Daoy (cell line): Measurements from ENCODE around the gene TIMM50. TPM values are rescaled to one million over a fixed set of nuclear protein-coding genes. Genes with fewer than 3 reads are reported as not detected.
A peak's percentile ranks its signal among the peaks of the same experiment; 100 is the strongest.
"Not testable (repeated sequence)": the region's sequence is repeated elsewhere in the genome, so short reads cannot be mapped to it uniquely, and the experiment has no call there.

Experiments
- DNase-seq: peaks from one replicate; pipeline ENCODE4 v3.0.0-alpha.2; 2015; ENCODE audit warnings: low read depth
- total RNA-seq: library from RNA; depleted of rRNA; stranded (reverse); fragments of >200 nt; shearing (Covaris generic); gene quantifications from 2 replicates; pipeline ENCODE4 v1.2.3, GENCODE V29; 2014; rRNA removed

TIMM50 gene
- 108 and 116 TPM in 2 replicates for total RNA-seq

DNA sequence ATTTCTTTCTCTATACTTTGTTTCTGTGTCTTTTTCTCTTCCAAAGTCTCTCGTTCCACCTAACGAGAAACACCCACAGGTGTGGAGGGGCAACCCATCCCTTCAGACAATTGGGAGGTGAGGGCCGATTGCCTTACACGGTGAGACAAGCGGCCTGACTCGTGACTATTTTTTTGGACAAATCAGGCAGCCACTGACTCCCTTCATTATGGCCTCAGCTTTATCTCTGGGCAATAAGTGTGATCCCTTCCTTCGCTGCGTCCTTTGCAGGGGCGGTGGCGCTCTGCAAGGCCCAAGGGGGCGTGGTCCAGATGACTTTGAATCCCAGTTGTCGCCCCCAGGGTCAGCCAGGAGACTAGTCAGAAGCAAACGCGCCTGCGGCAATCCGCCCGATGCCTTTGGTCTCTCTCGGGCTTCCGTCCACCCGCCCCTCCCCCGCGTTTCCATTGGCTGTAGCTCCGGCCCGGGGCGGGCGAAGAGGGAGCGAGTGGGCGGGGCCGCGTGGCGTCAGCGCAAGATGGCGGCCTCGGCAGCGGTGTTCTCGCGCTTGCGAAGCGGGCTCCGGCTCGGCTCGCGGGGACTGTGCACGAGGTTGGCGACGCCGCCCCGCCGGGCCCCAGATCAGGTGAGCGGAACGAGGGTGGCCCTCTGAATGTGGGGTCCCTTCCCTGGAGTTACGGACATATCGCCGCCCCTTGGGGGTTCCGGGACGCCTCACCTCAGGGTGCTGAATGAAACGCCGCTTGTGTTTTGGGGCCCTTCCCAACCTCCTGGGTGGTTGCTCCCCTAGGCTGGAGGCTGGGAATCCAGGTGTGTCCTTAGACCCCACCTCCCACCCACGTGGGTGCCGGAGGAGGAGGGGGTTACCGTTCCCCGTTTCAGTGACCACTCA, at the start of gene TIMM50:
TIMM50 (plus strand) TSS at position 502 of the 892 bp plus-strand sequence; CDS start at position 518, 16 bp downstream.
- DNase-seq: peak; percentile 97

DNA sequence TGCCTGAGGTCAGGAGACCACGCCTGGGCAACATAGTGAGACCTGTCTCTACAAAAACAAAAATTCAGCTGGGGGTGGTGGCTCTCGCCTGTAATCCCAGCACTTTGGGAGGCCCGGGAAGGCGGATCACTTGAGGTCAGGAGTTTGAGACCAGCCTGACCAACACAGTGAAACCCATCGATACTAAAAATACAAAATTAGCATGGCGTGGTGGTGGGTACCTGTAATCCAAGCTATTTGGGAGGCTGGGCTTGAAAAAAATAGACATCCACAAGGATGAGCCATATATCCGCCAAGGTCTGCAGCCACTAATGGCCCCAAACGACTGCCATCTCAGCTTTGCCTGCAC, 48.0 kb upstream of the TIMM50 start:
- DNase-seq: no peak

DNA sequence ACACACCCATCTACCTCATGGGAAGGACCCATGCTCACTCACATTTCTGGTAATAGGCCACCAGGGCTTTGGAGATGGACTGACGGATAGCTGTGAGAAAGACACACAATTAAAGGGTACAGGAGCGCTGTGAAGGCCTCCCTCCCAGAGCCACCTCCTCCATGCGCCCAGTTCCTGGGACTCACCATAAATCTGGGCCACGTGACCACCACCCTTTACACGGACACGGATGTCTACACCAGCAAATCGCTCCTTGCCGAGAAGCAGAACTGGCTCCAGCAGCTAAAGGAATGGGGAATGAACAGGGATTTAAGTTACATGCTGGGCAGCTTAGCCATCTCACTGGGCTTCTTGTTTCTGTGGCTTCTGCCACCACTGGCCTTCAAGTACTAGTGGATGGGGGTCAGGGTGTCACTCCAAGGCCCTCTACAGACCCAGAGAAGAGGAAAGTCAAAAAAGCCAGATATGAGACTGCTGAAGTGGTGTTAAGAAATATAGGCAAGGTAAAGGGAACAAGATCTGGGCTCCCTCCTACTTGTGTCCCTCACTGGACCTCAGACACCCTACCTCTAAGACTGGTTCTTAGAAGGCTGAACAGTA, 47.1 kb upstream of the TIMM50 start:
- DNase-seq: no peak

DNA sequence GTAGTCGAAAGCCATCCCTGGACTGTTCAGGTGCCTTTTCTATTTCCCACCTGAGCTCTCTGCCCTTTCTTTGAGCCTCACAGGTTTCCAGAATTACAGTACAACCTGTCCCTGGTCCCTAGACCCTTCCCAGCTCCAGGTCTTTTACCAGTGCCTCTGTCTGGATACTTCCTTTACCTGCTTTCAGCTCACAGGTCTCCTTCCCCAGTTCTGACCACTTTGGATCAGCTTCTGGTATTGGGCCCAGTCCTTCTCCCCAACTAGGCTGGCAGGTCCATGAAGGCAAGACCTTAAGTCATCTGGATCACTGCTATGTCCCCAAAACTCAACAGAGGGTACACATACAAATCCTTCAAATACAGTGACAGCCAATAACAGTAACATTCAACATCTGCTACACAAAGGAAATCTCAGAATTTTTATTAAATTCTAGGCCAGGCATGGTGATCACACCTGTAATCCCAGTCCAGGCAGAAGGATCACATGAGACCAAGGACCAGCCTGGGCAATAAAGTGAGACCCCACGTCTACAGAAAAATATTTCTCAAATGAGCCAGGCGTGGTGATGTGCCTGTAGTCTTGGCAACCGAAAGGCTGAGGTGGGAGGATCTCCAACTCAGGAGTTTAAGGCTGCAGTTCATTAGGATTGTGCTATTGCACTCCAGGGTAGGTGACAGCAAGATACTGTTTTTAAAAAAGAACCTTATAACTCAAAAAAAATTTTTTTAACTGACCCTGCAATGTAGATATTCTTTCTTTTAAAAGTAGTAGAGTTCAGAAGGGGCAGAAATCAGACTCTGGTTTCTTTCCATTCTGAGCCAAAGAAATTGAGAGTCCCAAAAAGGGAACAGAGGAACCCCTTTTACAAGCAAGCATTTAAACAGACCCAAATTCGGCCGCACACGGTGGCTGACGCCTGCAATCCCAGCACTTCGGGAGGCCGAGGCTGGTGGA, 46.2 kb upstream of the TIMM50 start:
- no peak for DNase-seq

DNA sequence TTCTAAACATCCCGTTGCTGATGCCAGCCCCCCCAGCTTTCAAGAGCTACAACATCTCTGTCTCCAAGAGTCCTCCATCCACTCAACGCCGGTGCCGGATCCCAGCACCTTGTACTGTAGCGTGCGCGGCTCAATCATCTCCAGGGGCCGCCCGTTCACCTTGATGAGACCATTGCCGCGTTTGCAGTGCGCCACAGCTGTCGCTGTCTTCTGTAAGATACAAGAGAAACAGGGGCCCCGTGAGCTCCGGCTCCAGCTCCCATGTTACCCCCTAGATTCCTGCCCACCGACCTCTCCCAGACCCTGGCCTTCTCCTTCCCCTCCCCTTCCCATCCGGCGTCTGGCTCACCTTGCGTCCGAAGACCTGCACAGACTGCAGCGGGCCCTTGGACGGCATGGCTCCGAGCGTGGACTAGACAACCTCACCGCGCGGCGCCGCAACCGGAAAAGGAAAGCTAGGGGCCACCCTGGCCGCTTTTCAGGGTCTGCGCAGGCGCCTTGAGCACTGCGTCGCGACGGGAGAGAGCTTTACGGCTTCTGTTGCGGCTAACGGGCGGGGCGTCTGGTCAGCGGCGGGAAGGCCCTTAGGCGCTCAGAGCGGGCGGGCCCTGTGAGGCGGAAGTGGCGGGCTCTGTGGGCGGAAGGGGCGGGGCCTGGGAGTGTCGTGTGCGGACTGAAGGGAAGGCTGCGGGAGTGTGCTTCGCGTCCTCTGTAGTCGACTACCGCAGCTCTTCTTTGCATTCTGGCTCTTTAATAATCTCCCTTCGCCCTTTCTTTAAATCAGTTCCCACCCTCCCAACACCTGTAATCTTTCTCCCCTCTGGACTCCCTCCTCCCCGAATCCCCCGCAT, 44.9 kb upstream of the TIMM50 start, which contains the start of gene RPS16:
RPS16 (minus strand) TSS at position 451 of the 851 bp plus-strand sequence; CDS start at position 397, 54 bp downstream.
- DNase-seq: peak; percentile 100

DNA sequence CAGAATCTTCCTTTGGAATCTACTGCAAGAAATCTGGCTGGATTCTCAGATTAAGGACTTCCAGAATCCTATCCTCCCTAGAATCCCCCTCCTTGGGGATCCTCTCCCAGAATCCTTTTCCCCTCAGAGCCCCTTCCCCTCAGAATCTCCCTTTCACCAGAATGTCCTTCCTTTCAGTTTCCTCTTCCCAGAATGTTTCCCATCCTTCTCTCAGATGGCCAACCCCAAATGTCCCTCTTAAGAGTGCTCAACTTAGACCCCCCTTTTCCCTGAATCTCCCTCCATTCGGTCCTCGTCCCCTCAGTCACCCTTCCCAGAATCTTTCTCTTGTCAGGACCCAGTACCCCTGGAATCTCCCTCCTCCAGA, 44.3 kb upstream of the TIMM50 start:
- DNase-seq: no peak

DNA sequence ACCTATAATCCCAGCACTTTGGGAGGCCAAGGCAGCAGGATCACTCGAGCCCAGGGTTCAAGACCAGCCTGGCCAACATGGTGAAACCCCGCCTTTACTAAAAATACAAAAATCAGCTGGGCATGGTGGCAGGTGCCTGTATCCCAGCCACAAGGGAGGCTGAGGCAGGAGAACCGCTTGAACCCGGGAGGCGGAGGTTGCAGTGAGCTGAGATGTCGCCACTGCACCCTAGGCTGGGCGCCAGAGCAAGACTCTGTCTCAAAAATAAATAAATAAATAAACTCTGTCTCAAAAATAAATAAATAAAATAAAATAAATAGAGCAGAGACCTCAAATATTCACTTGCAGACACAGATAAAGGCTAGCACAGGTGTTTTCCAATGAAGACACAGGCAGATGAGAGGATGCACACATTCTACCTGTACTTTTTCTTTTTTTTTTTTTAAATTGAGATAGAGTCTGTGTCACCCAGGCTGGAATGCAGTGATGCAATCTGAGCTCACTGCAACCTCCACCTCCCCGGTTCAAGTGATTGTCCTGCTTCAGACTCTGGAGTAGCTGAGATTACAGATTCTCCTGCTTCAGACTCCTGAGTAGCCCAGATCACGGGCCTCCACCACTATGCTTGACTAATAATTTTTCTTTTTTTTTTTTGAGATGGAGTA, 42.2 kb upstream of the TIMM50 start:
- peak; percentile 69 for DNase-seq

DNA sequence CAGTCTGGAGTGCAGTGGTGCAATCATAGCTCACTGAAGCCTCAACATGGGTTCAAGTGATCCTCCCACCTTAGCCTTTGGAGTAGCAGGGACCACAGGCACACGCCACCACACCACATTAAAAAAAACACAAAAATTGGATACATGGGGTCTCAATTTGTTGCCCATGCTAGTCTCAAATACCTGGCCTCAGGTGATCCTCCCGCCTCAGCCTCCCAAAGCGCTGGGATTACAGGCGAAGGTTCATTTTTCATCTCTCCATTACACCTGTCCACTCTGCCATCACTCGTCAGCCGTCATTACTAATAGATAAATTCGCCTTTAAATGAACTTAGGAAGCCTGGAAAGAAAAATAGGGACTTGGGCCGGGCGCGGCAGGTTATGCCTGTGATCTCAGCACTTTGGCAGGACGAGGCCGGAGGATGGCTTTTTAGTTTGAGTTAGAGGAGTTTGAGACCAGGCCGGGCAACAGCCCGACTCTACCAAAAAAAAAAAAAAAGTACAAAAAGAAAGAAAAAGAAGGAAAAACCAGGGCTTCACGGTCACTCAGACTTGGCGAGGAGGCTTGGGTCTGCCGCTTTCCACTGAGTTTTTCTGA, 35.9 kb upstream of the TIMM50 start:
- DNase-seq: peak; percentile 19

DNA sequence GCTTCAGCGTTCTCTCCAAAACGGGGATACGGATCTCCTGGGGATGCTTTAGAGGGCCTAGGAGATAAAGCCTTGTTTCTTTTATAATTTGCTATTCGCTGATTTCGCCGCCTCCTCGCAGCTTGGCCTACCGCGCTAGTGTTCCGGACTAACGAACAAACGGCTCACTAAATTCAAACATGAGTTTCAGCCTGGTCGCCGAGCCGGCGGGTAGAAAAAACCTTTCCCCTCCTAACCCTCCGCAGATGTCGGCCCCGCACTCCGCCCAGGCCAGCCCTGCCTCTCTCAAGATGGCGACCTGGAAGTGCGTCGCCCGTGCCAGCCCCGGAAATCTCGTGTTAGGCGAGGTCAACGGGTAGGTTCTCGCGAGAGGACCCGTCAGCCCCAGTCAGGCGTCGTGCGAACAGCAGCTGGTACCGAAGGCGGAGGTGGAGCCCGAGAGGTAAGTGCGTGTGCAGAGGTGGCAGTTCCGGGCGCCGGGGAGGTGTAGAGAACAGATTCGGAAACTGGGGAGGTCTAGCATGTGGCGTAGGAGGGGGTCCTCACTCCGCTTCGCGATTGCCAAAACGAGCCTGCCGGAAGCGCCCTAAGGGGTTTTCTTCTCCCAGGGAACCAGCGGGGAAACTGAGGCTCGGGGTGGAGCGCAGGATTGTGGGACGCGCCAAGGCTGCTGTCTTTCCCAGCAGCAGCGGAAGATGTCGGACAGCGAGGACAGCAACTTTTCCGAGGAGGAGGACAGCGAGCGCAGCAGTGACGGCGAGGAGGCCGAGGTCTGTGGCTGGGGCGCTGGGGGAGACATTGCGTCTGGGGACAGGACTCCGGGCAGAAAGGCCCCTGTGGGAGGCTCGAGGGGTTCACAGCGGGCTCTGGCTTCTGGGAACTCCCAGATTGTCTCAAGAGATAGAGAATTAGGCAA, 35.2 kb upstream of the TIMM50 start, which contains the start of gene SUPT5H:
SUPT5H (plus strand) TSS at position 387 of the 916 bp plus-strand sequence; CDS start at position 696, 309 bp downstream.
- peak; percentile 99 for DNase-seq

DNA sequence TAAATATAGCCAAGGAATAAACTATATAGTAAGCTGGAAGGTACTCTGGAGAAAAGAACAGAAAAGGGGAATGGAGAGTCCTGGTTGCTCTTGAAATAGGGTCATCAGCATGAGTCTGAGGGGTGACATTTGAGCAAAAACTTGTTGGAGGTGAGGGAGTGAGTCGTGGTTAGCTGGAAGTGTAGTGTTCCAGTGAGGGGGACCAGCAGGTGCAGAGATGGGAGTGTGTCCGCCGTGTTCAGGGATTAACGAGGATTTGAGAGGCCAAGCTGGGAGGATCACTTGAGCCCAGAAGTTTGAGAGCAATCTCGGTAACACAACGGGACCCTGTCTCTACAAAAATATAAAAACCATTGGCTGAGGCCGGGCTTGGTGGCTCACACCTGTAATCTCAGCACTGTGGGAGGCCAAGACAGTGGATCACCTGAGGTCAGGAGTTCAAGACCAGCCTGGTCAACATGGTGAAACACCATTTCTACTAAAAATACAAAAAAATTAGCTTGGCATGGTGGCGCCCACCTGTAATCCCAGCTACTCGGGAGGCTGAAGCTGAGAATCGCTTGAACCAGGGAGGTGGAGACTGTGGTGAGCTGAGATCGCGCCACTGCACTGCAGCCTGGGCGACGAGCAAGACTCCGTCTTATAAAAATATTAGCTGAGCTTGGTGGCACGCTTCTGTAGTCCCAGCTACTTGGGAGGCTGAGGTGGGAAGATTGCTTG, 34.1 kb upstream of the TIMM50 start:
- DNase-seq: no peak

DNA sequence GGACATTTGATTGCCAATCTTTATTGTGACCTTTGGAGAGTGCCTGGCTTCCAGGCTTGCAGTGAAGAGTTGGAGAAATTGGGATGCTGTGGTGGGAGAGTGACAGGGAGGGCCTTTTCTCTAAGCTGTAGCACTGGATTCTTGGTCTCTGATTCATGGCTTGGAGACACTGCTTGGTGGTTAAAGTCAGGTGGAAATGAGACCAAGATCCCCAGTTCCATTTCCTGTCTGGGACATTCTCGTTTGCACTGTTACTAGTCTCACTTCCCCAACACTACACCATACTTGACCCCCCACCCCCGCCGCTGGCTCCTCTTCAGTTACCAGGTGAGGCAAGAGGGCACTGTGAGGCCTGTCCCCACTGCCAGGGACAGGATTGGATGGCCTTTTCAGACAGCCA, 32.4 kb upstream of the TIMM50 start:
- DNase-seq: peak; percentile 58

DNA sequence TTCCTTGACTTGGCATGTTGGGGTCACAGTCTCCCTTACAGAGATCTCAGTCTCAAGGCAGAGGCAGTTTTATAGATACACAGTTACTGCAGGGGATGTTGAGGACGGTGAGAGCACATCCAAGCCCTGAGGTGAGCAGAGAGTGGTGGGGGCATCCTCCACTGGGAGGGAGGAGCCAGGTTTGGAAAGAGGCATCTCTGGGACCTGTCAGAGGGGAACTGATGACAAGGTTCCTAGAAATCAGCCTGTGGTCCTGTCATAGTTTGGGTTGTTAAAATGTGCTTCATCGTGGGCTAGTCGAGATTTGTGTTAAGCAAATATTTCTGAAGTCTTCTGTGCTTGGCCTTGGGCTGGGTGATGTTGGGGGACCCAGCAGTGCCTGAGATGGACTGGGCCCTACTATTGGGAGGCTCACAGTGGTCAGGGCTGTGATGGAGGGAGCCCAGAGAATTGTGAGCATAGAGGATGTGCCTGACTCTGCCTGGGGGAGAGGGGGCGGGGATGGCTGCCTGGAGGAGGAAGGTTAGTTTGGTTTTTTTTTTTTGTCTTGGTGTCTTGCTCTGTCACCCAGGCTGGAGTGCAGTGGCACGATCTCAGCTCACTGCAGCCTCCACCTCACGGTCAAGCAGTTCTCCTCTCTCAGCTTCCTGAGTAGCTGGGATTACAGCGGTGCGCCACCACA, 31.4 kb upstream of the TIMM50 start:
- no peak for DNase-seq

DNA sequence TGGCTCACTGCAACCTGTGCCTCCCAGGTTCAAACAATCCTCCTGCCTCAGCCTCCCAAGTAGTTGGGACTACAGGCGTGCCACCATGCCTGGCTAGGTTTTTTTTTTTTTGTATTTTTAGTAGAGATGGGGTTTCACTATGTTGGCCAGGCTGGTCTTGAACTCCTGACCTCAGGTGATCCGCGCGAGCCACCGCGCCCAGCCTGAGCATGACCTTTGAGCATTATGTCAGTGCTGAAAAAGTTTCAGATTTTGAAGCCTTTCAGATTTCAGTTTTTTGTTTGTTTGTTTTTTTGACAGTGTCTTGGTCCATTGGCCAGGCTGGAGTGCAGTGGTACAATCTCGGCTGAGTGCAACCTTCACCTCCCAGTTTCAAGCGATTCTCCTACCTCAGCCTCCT, 29.4 kb upstream of the TIMM50 start:
- DNase-seq: not testable (repeated sequence)

DNA sequence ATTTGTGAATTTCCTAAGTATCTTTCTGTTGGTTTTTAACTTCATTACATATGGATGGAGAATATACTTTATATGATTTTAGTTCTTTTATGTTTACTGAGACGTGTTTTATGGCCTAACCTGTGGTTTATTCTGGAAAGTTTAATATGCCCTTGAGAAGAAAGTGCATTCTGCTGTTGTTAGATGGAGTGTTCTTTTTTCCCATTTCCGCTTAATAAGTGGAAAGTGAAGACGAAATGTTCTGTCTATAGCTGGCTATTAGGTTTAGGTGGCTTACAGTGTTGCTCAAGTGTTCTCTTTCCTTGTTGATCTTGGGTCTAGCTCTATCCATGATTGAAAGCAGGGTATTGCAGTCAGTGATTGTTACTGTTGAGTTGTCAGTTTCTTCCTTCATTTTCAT, 17.2 kb upstream of the TIMM50 start:
- no peak for DNase-seq

DNA sequence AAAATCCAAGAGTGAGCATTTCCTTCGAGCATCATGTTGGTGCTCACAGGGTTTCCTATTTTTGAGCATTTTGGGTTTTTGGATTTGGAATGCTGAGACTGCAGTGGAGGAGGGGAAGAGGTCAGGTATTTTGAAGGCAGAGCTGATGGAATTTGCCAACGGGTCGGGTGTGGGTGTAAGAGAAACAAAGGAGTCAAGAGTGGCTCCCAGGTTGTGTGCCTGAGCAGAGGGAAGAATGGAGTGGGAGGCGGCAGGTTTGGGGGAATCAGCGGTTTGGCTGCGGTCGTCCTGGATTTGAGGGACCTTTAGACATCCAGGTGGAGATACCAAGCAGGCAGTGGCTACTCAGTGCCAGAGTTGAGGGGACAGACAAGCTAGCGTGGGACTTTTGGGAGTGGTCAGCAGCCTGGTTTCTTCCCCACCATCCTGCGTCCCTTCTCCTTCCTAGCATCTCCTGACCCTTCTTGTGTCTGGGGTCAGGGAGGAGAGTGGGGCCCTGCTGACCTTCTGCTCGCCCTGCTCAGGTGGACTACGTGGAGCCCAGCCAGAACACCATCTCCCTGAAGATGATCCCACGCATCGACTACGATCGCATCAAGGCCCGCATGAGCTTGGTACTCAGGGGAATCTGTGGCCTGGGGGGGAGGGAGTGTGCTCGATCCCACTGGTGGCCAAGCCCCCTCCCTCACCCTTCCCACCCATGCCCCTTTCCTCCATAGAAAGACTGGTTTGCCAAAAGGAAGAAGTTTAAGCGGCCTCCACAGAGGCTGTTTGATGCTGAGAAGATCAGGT, 14.5 kb upstream of the TIMM50 start:
- DNase-seq: no peak

DNA sequence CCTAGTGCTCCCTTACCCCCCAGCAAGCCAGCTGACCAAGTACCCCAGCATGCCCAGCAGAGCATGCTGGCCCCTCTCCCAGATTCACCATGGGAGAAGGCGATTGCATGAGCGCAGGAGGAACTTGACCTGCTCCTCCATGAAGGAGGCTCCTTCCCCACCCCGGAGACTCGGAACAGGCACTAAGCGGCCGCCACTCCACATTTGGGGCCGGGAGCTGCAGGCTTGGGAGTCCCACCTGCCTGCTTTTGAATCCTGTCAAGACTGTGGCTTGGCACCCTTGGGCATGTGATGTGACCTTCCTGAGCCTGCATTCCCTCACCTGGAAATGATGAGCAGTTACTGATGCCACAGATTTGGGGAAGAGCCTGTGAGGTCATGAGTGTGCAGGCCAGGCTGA, 12.7 kb upstream of the TIMM50 start:
- DNase-seq: no peak

DNA sequence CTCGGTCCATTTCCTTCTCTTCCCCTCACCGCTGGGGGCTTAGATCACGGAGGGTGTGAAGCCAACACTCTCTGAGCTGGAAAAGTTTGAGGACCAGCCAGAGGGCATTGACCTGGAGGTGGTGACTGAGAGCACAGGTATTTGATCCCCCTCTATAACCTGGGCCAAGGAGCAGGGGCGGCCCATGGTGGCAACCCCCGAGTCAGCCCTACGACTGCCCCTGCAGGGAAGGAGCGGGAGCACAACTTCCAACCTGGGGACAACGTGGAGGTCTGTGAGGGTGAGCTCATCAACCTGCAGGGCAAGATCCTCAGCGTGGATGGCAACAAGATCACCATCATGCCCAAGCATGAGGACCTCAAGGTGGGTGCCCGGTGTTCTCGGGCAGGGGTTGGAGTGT, 11.6 kb upstream of the TIMM50 start:
- no peak for DNase-seq
